GM19324 (cell line): Measurements from ENCODE around the gene PTF1A.

Experiments
- ATAC-seq: cut with Tn5 transposase; IDR thresholded peaks from one replicate; pipeline ENCODE4 v1.9.1; 2021; ENCODE audit warnings: mild to moderate bottlenecking, moderate library complexity; ENCODE audit not compliant: unreplicated experiment, low FRiP score

PTF1A gene

GRCh38 chr10:23186178-23186577 is 5.9 kb upstream of the PTF1A start:
- no peak for ATAC-seq

DNA sequence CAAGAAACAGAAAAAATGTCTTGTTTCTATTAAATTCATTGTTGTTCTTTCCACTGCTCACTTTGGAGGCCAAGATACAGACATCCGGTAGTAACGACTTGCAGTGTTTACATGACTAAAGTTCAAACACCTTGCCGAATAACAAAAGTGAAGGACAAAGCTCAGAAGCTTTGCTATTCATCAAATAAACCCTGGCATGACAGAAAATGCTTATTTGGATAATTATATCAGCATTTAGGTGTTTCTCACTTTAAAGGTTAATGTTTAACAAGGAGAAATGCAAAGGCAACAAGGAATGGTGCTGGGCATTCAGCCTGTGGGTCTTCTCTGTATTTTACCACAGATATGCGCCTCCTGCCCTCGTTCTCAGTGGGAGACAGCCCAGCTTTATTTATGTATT is 5.4 kb upstream of the PTF1A start:
- no peak for ATAC-seq

GRCh38 chr10:23187155-23187554 is 5.0 kb upstream of the PTF1A start:
- no peak for ATAC-seq

DNA sequence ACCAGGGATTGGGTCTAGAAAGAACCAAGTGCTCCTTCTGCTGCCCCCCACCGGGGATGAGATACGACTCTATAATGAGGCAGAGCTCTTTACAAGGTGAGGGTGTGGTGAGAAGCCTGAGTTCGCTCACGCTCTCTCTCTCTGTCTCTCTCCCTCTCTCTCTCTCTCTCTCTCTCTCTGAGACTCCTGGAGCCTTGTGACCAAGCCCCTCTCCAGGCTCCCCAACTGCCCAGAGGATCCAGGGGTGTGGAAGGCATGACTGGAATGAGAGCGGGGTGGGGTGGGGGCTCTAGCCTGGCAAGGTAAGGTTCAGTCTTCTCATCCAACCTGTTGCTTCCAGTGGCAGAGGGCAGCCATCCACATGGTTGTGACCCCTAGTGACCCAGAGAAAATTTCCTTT is 3.1 kb upstream of the PTF1A start:
- no peak for ATAC-seq

DNA sequence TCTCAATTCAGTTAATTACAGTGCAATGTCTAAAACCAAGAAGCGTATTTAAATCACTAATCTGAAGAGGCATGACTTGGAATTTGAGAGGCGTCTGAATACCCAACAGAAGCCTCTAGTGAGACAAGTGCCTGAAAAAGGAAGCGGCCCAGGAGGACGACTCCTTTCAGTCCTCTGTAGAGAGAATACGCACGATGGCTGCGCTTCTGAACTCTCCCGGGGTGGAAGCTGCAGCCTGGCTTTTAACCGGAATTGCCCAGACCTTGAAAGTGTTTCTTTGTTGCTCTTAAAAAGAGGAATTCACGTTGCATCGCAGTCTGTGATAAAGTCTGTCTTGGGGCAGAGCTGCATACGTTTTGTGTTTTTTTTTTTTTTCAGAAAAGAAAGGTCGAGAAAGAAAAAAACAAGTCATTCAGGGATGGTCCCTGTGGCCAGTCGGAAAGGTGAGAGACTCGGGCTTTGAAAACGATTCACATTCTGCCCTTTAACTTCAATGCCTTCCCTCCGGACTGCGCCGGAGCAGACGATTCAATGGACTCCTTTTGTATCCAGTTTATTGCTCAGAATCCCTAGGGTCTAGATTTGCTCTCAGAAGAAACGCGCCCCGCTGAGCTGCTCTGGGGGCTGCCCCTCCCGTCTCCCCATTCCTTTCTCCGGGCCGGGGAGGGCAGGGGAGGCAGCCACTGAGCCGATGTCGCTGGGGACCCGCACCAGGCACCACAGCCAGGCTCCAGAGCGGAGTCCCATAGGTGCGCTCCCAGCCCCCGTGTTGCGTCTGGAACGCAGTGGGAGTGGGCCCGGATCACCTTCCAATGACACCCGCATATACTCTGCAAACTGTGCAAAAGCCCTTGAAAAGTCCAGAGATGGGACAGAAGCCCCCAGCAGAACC is 994 bp upstream of the PTF1A start:
- no peak for ATAC-seq

DNA sequence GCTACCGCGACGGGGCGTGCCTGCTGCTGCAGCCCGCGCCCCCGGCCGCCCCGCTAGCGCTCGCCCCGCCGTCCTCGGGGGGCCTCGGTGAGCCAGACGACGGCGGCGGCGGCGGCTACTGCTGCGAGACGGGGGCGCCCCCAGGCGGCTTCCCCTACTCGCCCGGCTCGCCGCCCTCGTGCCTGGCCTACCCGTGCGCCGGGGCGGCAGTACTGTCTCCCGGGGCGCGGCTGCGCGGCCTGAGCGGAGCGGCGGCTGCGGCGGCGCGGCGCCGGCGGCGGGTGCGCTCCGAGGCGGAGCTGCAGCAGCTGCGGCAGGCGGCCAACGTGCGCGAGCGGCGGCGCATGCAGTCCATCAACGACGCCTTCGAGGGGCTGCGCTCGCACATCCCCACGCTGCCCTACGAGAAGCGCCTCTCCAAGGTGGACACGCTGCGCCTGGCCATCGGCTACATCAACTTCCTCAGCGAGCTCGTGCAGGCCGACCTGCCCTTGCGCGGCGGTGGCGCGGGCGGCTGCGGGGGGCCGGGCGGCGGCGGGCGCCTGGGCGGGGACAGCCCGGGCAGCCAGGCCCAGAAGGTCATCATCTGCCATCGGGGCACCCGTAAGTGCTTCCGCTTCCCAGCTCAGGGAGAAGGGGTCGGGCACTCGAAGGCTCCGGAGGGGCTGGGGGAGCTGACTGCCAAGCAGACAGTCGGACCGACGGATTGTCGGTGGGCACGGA is 761 bp downstream of the PTF1A start:
- ATAC-seq = no peak

- no peak for ATAC-seq
Measured at GRCh38 chr10:23193435-23194074, 1.4 kb downstream of the PTF1A start.

GRCh38 chr10:23194471-23194965 is 2.4 kb downstream of the PTF1A start:
- no peak for ATAC-seq

- no peak for ATAC-seq
Measured at GRCh38 chr10:23194966-23195845, 3.1 kb downstream of the PTF1A start.

- no peak for ATAC-seq
Measured at GRCh38 chr10:23195846-23196600, 3.9 kb downstream of the PTF1A start.

GRCh38 chr10:23196915-23197314 is 4.8 kb downstream of the PTF1A start:
- ATAC-seq = no peak

DNA sequence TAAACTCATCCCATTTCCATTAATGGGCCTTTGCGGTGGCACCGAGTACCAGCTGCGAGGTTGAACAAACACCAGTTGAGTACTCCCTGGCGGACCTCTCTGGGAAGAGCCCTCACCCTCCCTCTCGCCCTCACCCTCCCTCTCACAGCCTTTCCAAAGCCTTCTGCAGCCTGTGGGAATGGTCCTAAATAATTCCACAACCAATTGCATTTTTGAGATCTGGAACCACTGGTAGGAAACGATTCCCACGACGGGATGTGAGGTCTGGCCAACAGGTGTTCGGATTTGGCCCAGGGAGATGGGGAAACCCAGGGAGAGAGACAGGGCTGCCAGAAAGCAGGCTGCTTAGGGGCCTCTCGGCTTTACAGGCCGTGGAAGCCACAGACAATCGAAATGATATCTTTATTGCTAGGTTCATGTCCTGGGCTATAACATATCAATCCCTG is 5.3 kb downstream of the PTF1A start:
- no peak for ATAC-seq

DNA sequence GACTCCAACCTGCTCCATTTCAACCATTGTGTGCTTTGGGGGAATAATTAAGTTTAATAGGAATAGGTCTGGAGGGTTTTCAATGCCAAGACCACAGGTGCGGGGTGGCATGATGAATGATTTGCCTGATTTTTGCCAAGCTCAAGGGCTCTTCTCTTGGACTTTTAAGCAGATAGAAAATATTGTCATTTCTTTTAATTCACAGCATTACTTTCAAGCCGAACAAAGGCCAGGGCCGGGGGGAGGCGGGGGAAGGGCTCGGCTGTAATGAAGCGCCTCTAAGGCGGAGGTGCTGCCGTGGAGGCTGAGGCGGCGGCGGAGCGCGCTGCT is 6.5 kb downstream of the PTF1A start:
- no peak for ATAC-seq

GRCh38 chr10:23198940-23199767 is 7.0 kb downstream of the PTF1A start:
- no peak for ATAC-seq

DNA sequence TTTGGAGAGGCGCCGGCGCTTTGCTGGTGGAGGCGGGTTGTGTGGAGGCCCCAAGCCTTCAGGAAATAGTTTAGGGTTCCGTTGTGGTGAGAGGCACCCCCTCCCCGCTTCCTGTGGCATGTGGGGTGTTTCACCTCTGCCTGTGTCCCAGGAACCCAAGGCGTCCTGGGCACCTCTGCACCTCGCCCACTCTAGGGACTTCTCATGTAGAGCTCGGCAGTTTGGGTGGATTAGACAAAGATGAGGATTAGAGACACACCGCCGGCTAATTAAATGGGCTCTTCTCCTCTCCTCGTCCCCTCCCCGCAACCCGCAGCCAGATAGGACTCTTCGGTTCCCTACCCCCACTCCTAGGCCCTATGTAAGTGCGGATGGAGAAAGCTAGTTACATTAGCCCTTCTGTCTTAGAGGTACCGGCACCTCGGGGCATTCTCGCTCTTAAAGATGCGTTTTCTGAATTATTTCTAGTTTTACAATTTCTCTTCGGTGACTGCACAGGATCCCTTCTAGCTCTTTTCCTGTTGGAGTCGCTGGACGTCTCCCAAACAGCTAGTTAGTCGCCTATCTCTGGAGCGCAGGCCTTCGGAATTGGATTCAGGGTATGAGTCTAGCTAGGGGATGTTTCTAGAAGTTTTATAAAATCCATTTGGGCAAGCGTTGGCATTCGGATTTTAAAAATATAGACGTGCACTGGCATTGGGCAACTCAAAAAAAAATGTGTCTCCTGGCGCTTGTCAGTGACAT is 7.8 kb downstream of the PTF1A start:
- ATAC-seq = no peak

GRCh38 chr10:23200586-23200985 is 8.5 kb downstream of the PTF1A start:
- no peak for ATAC-seq

- ATAC-seq = no peak
Measured at GRCh38 chr10:23200997-23201652, 9.0 kb downstream of the PTF1A start.

DNA sequence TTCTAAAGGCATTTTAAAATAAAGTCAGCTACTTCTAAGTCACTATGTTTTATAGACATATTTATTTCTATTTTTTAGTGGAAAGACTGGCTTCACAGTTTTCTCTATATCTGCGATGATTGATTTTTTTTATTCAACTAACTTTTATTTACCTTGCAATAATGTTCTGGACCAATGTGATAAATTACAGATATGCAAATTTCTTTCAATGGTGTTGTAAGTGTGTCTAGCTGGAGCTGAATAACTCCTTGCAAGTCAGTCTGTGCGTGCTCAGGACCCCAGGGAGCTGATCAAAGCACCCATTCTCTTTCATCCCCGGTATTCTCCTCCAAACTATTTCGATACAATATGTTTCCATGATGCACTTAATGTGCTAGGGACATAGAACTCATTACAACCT is 9.7 kb downstream of the PTF1A start:
- ATAC-seq = no peak
